Measurements from ENCODE around the gene PTPRO.

The PTPRO gene

GRCh38 chr12:15541996-15542631 lies 219.8 kb downstream of the PTPRO start:
- no peak overlapping the region for H3K27ac ChIP-seq
- TF ChIP-seq, protein P1, sequence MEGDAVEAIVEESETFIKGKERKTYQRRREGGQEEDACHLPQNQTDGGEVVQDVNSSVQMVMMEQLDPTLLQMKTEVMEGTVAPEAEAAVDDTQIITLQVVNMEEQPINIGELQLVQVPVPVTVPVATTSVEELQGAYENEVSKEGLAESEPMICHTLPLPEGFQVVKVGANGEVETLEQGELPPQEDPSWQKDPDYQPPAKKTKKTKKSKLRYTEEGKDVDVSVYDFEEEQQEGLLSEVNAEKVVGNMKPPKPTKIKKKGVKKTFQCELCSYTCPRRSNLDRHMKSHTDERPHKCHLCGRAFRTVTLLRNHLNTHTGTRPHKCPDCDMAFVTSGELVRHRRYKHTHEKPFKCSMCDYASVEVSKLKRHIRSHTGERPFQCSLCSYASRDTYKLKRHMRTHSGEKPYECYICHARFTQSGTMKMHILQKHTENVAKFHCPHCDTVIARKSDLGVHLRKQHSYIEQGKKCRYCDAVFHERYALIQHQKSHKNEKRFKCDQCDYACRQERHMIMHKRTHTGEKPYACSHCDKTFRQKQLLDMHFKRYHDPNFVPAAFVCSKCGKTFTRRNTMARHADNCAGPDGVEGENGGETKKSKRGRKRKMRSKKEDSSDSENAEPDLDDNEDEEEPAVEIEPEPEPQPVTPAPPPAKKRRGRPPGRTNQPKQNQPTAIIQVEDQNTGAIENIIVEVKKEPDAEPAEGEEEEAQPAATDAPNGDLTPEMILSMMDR (conservative IDR thresholded peaks at IDR 0.05), result no peak

- TF ChIP-seq, protein P1 (conservative IDR thresholded peaks at IDR 0.05), result no peak
- no peak overlapping the region for H3K27ac ChIP-seq
These were observed 221.0 kb downstream of the PTPRO start for GRCh38 chr12:15543347-15543746.

GRCh38 chr12:15544589-15544988 lies 222.3 kb downstream of the PTPRO start:
- no peak overlapping the region for H3K27ac ChIP-seq
- TF ChIP-seq, protein P1 (conservative IDR thresholded peaks at IDR 0.05), result no peak

DNA sequence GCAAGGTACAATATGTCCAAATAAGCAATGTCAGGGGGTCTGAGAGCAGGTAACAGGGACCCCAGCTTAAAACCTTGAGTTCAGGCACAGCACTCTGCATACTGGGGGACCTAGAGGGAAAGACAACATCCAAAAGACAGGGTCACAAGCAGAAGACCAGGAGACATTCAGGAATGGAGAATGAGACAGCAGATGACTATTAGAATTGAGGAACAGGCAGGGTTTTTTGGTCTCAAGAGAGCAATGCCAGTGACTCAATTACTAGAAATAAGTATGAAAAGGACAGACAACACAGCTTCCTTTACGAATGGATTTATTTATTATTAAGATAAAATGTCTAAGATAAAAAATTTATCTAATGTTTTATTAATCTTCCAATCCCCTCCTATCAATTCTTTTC lies 223.0 kb downstream of the PTPRO start:
- TF ChIP-seq, protein P1 (conservative IDR thresholded peaks at IDR 0.05), result no peak
- no peak overlapping the region for H3K27ac ChIP-seq

DNA sequence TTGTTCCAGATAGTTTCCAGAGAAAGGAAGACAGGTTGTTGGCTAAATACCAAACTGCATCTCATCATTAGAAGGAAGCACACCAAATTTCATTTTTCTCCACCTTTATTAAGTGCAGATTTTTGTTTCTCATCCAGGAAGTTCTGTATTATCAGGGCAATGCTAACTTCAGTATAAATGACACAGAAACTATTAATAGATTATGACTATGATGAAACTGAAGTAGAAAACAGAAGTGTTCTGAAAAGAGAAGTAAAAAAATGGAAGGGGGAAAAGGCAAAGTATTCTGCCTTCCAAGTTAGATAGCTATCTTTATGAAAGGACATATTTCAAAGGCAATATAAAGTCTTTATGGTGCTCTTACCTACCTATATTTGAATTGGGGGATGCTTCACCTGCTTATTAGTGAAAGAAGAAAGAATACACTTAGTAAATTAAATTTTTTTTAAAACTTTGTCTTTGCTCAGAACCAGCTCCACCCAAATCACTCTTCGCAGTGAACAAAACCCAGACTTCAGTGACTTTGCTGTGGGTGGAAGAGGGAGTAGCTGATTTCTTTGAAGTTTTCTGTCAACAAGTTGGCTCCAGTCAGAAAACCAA lies 223.9 kb downstream of the PTPRO start:
- TF ChIP-seq, protein P1 (conservative IDR thresholded peaks at IDR 0.05), result no peak
- no peak overlapping the region for H3K27ac ChIP-seq

DNA sequence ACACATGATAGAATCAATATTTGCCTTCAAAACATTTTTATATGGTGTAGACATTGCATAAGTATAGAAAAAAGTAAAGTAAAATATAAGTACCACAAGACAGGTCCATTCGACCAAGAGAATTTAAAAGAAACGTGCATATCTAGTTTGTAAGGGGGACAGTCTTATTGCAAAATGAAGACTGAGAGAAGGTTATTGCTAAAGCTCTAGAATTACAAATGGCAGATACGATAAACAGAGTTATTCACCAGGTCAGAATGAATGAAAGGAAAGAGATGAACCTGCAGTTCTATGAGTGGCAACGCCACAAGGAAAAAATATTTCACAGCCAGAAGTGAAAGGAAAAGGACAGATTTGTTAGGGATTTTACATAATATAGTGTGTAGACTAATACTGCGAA lies 224.8 kb downstream of the PTPRO start:
- TF ChIP-seq, protein P1 (conservative IDR thresholded peaks at IDR 0.05), result no peak
- H3K27ac ChIP-seq, result no peak overlapping the region

DNA sequence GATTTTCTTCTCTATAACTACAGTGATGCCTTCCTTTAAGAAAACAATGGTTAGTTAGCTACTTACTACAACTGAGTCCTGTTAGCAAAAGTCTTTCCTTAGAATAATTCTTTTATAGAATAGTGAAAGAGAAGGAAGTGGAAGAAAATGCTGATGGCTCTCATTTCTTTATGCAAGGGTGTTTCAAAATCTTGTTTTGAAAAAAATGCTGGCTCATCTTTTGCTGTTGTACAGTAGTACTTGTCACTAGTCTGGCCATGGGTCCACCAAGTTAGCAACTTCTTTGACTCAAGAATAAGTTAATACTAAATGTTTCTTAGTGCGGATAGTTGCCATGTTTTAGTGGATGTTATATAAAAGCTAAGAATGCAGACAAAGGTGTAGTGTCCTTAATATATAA lies 225.4 kb downstream of the PTPRO start:
- H3K27ac ChIP-seq, result no peak overlapping the region
- TF ChIP-seq, protein P1 (conservative IDR thresholded peaks at IDR 0.05), result no peak
